Articular chondrocyte of knee joint (primary cell): Measurements from ENCODE around the gene U2AF1. TPM values are rescaled to one million over a fixed set of nuclear protein-coding genes. Genes with fewer than 3 reads are reported as not detected.

Experiments used
- total RNA-seq: library from RNA; depleted of rRNA; stranded (reverse); fragments of >200 nt; gene quantifications from 2 replicates; pipeline ENCODE4 v1.2.3, GENCODE V29; 2012

U2AF1 gene, protein sequence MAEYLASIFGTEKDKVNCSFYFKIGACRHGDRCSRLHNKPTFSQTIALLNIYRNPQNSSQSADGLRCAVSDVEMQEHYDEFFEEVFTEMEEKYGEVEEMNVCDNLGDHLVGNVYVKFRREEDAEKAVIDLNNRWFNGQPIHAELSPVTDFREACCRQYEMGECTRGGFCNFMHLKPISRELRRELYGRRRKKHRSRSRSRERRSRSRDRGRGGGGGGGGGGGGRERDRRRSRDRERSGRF
- total RNA-seq, result 17.4 and 43.5 TPM in 2 replicates

DNA sequence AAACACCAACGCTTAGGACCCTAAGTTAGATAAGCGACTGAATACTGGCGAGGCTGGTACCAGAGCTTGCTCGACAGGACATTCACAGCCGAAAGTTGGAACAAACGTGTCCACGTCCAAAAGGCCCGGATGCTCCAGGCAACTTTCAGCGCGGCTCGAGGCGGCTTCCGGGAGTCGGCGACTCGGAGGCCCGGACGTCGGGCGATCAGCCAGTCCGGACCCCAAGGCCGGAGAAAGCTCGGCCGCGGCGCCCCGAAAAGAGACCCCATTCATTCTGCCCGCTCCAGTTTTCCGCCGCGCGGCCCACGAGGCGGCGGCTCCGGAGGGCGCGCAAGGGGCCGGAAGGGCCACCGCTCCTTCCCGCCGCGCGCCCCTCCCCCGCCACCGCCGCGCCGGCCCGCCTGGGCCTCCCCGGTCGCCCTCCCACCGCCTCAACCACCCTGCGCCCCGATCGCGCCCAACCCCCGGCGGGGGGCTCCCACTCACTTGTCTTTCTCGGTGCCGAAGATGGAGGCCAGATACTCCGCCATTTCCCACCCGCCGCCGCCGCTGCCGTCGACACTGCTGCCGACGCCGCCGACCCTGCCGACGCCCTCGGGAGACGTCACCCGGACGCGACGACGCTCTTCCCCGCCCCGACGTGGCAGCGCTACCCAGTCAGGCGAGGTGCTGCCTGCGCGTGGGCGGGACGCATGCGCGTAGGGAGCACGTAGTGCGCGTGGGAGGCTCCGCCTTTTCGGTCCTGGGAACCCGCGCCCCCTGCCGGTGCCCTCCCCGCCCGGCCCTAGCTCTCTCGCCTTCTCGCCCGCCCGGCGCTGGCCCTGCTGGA lies at the start of gene U2AF1:
Gene U2AF1 (minus strand): TSS at position 606 of the 829 bp plus-strand sequence. CDS start 76 bp downstream, at position 530.

DNA sequence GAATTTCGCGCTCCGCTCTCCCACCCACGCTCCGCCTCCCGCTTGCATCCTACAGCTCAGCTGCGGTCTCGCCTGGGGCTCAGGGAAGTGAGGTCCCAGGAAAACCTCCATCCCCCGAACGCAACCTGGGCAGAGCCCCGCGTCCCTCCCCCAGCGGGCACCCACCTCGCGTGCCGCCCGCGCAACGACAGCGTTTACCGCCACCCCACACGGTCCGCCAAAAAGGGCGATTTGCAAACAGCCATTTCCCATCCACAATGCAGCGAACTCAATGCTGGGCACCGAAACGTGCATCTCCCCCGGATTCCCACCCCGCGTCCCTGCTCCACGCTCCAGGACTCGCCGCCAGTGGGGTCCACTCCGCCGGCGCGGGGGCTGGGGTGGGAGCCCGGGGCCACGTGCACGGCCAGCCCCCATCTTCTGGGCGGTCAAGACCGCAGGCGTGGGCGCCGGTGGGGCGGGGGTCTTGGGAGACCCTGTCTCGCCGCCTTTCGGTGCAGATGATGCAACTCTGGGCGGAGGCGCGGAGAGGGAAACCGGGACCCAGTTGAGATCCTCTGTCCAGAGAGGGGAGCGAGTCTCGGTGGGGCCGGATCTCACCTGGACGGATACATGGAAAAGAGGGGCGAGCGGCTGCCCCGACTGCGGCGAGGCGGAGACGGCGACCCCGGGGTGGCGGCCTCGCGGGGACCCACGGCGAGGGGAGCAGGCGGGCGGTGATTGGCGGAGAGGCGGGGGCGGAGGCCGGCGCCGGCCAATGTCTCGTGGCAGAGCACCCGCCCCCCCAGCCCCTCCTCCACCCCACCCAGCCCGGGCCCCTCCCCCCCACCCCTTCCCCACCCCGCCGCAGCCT lies 32.0 kb downstream of the U2AF1 start, which contains the start of gene CBS:
Gene CBS (minus strand): TSS at position 666 of the 853 bp plus-strand sequence. CDS start 3,642 bp downstream, outside the sequence.

Other genes starting within 250 kb of the U2AF1 start
- 8.1 and 8.8 TPM in 2 replicates for gene WDR4, start 228.0 kb downstream of the U2AF1 start, total RNA-seq
- 63.6 and 64.4 TPM in 2 replicates for gene NDUFV3, start 214.3 kb downstream of the U2AF1 start, total RNA-seq
- not detected in 2 replicates for gene ERVH48-1, start 181.9 kb downstream of the U2AF1 start, total RNA-seq
- 11.2 and 14.4 TPM in 2 replicates for gene PKNOX1, start 133.0 kb downstream of the U2AF1 start, total RNA-seq
- 16.2 and 31.9 TPM in 2 replicates for gene CBS, start 31.7 kb downstream of the U2AF1 start, total RNA-seq
- not detected in 2 replicates for gene CRYAA, start 61.4 kb upstream of the U2AF1 start, total RNA-seq